ENCODE data around the gene ZRANB2. TPM values are rescaled to one million over a fixed set of nuclear protein-coding genes. Genes with fewer than 3 reads are reported as not detected.

The ZRANB2 gene, protein sequence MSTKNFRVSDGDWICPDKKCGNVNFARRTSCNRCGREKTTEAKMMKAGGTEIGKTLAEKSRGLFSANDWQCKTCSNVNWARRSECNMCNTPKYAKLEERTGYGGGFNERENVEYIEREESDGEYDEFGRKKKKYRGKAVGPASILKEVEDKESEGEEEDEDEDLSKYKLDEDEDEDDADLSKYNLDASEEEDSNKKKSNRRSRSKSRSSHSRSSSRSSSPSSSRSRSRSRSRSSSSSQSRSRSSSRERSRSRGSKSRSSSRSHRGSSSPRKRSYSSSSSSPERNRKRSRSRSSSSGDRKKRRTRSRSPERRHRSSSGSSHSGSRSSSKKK
- 82.9 and 341 TPM in 2 replicates for total RNA-seq (2011; cell fraction: chromatin; rRNA removed; ENCODE audit: low replicate concordance)
- total RNA-seq (2011; cell fraction: nucleolus; rRNA removed): 32.4 and 47.8 TPM in 2 replicates
- 107 and 212 TPM in 2 replicates for total RNA-seq (2011; cell fraction: nucleoplasm; rRNA removed)
- total RNA-seq (2014; rRNA removed) (80.8 and 86.5 TPM in 2 replicates), total RNA-seq (2014; rRNA removed; fragmentation: Illumina TruSeq; extraction: Trizol) (86.0 and 108 TPM in 2 replicates), total RNA-seq (2015; rRNA removed; fragmentation: Illumina TruSeq; extraction: Trizol) (75.5 and 88.3 TPM in 2 replicates), total RNA-seq (2021) (129 and 134 TPM in 2 replicates), polyA plus RNA-seq (2011; rRNA removed) (230 and 264 TPM in 2 replicates), polyA plus RNA-seq (2014; fragmentation: Illumina TruSeq; extraction: Trizol) (207 and 240 TPM in 2 replicates), polyA plus RNA-seq (2014; fragmentation: Nextera tagmentation; extraction: Ambion mirVana) (100 to 1,000 TPM; 194 to 244 TPM), polyA plus RNA-seq (2014; rRNA removed) (157 TPM in 2 replicates), polyA minus RNA-seq (2011; rRNA and poly(A)+ RNA removed) (108 and 129 TPM in 2 replicates), Bru-seq, nascent RNA (percentile 98 among the genes with signal in this experiment), BruChase-seq, experiment 1, labeled RNA remaining after a 2-hour chase (percentile 99 among the genes with signal in this experiment), BruChase-seq, experiment 2, labeled RNA remaining after a 6-hour chase (percentile 99 among the genes with signal in this experiment)
- 17.5 and 48.4 TPM in 2 replicates for polyA plus RNA-seq (2011; cell fraction: cytosol; rRNA removed)
- 309 and 554 TPM in 2 replicates for polyA plus RNA-seq (2011; cell fraction: nucleus; rRNA removed)
- polyA plus RNA-seq (2012): 109 and 124 TPM in 2 replicates
- 28.0 and 33.2 TPM in 2 replicates for polyA minus RNA-seq (2011; cell fraction: cytosol; rRNA and poly(A)+ RNA removed)
- polyA minus RNA-seq (2011; cell fraction: nucleus; rRNA and poly(A)+ RNA removed): 82.8 and 171 TPM in 2 replicates
- long read RNA-seq, experiment 1, transcript ZRANB2-201 (11 exons, 2,821 nt): minor isoform, 109 of 367 reads
- long read RNA-seq, experiment 1, transcript ZRANB2-202 (10 exons, 3,078 nt): major isoform, 154 of 367 reads
- long read RNA-seq, experiment 1, partial matches to known transcripts: 43 of 367 reads
- long read RNA-seq, experiment 1, other reads (novel, unspliced or antisense): 55 of 367 reads
- long read RNA-seq, experiment 2, transcript ZRANB2-201 (11 exons, 2,821 nt): major isoform, 8 of 59 reads
- long read RNA-seq, experiment 2, partial matches to known transcripts: 6 of 59 reads
- long read RNA-seq, experiment 2, other reads (novel, unspliced or antisense): 41 of 59 reads
- long read RNA-seq, experiment 3, transcript ZRANB2-201 (11 exons, 2,821 nt): minor isoform, 13 of 88 reads
- long read RNA-seq, experiment 3, transcript ZRANB2-202 (10 exons, 3,078 nt): major isoform, 20 of 88 reads
- long read RNA-seq, experiment 3, partial matches to known transcripts: 44 of 88 reads
- long read RNA-seq, experiment 3, other reads (novel, unspliced or antisense): 11 of 88 reads

- H3K9ac ChIP-seq (ENCODE audit: insufficient read depth in 1 of 2, low read depth in 2 of 2, low read length in 2 of 2): peak within 1 kb of the TSS; percentile 91 to 96
- BruUV-seq (replicated peaks): no TSS peak
- POLR2A ChIA-PET: interaction anchor here (0.6 to 1.7 kb wide), 8 partner anchors 8 to 109 kb away, joined by 3 to 6 read pairs (median 4); no protein-coding TSS in a partner anchor
- FAIRE-seq (peak; percentile 94), DNase-seq (ENCODE audit: extremely low read depth in 1 of 4, low spot score in 3 of 4) (peak; percentile 93 to 97 (median 94)), ATAC-seq (peak; percentile 96)
- H3K27ac ChIP-seq (ENCODE audit: extremely low read depth, low read depth, low read length): peak within 1 kb of the TSS; percentile 89
- intact Hi-C loops (cut with micrococcal nuclease): loop anchor here (2.0 kb wide), 1 partner anchor 876 kb away; the partner anchor contains the start of gene LRRC40
- H2AFZ ChIP-seq (ENCODE audit: low read depth, low read length): peak within 1 kb of the TSS; percentile 91
- H3K4me1 ChIP-seq (replicated peaks in 1 of 2; ENCODE audit: control insufficient read depth in 2 of 2, insufficient read depth in 2 of 2, low read length in 2 of 2): no peaks in the 10 kb centered on the region; a peak in 2 of 5 replicates
- H3K9me3 ChIP-seq (replicated peaks; ENCODE audit: control insufficient read depth, insufficient read depth, low read depth, low read length): no peaks in the 10 kb centered on the region
- H3K4me3 ChIP-seq: peak within 1 kb of the TSS; percentile 68
- H3K36me3 ChIP-seq (ENCODE audit: control insufficient read depth, insufficient read depth, low read length): peaks cover 32% of the 10 kb centered on the region; the same call in 2 of the 3 replicates
- H3K4me2 ChIP-seq (ENCODE audit: insufficient read depth, low read length): peak within 1 kb of the TSS; percentile 90
- under 1% methylated on average over 33 of the region's 33 CpGs for WGBS (ENCODE audit: insufficient coverage, low coverage, missing lambda C conversion rate)
- no peaks in the 10 kb centered on the region for H3K9me1 ChIP-seq (ENCODE audit: control insufficient read depth, insufficient read depth, low read length)
- CTCF ChIA-PET (ENCODE audit: low intra/inter-chr PET ratio): no interaction called here
- in situ Hi-C loops (cut with MboI): no loop called here
- peaks cover 49% of the 10 kb centered on the region for H3K79me2 ChIP-seq (ENCODE audit: control insufficient read depth, insufficient read depth, low read length)
- H3K27me3 ChIP-seq (ENCODE audit: control insufficient read depth in 2 of 2, insufficient read depth in 2 of 2, low read length in 2 of 2): no peaks in the 10 kb centered on the region; a peak in 1 of 5 replicates
- H4K20me1 ChIP-seq (replicated peaks; ENCODE audit: control insufficient read depth, insufficient read depth, low read length): no peaks in the 10 kb centered on the region; the same call in 1 of the 2 replicates
- TF ChIP-seq THRB (CRISPR knock-in tag; conservative IDR thresholded peaks at IDR 0.05) (no peak), E2F8 (IDR thresholded peaks at IDR 0.05; ENCODE audit: low read depth, partially characterized antibody) (peak; percentile 85), ZNF133 (CRISPR knock-in tag; IDR thresholded peaks at IDR 0.05) (no peak), TAF9B (IDR thresholded peaks at IDR 0.05; ENCODE audit: partially characterized antibody) (peak; percentile 91), ZSCAN29 (IDR thresholded peaks at IDR 0.05) (no peak)
- TF ChIP-seq, protein P1, sequence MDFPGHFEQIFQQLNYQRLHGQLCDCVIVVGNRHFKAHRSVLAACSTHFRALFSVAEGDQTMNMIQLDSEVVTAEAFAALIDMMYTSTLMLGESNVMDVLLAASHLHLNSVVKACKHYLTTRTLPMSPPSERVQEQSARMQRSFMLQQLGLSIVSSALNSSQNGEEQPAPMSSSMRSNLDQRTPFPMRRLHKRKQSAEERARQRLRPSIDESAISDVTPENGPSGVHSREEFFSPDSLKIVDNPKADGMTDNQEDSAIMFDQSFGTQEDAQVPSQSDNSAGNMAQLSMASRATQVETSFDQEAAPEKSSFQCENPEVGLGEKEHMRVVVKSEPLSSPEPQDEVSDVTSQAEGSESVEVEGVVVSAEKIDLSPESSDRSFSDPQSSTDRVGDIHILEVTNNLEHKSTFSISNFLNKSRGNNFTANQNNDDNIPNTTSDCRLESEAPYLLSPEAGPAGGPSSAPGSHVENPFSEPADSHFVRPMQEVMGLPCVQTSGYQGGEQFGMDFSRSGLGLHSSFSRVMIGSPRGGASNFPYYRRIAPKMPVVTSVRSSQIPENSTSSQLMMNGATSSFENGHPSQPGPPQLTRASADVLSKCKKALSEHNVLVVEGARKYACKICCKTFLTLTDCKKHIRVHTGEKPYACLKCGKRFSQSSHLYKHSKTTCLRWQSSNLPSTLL (IDR thresholded peaks at IDR 0.05): no peak
These were observed at the start of gene ZRANB2 for GRCh38 chr1:71080739-71081696. TSS of gene ZRANB2 (minus strand) at chr1:71081035. CDS start at chr1:71080995, 40 bp downstream.

Data from K562 (cell line).